Psoas muscle (tissue), 8 donors: Measurements from ENCODE around the gene PATL1. TPM values are rescaled to one million over a fixed set of nuclear protein-coding genes. Genes with fewer than 3 reads are reported as not detected.

Experiments used
- ATAC-seq, 4 donors: fragments of 200-7000 bp; cut with Tn5 transposase; one replicate each; pipeline ENCODE4 v1.9.1; 2020; ENCODE audit warnings: moderate library complexity in 3 of 4, mild to moderate bottlenecking in 2 of 4
- DNase-seq, 2 donors: peaks; one replicate each; pipeline ENCODE4 v3.0.0-alpha.2; 2020
- H3K27ac ChIP-seq: fragments of 200-600 bp; one replicate; pipeline ENCODE4 v1.8.0; 2022
- H3K27me3 ChIP-seq, 3 donors: fragments of 200-600 bp in 1 of 3; one replicate each; pipeline versions ENCODE4 v1.6.1 to v1.8.0; 2013 to 2022; ENCODE audit warnings: low read length in 2 of 3, mild to moderate bottlenecking in 2 of 3, moderate library complexity in 1 of 3; ENCODE audit not compliant: insufficient read depth in 3 of 3
- H3K36me3 ChIP-seq, 2 donors: fragments of 200-600 bp in 1 of 2; one replicate each; pipeline versions ENCODE4 v1.6.1 to v1.8.0; 2013 to 2022; ENCODE audit warnings: low read depth in 1 of 2, mild to moderate bottlenecking in 1 of 2, moderate library complexity in 1 of 2; ENCODE audit not compliant: insufficient read depth in 1 of 2
- H3K4me1 ChIP-seq: fragments of 200-600 bp; one replicate; pipeline ENCODE4 v1.8.0; 2022
- H3K4me3 ChIP-seq: fragments of 200-600 bp; one replicate; pipeline ENCODE4 v1.8.0; 2022; ENCODE audit warnings: mild to moderate bottlenecking
- H3K9me3 ChIP-seq: fragments of 200-600 bp; one replicate; pipeline ENCODE4 v1.8.0; 2022
- CTCF ChIP-seq: fragments of 200-600 bp; IDR thresholded peaks from one replicate; pipeline ENCODE4 v1.8.0; 2022; ENCODE audit warnings: antibody characterized with exemption
- WGBS, 3 donors: extraction: QIAGEN DNeasy Blood & Tissue Kit; methylation state at CpG; one replicate each; pipeline versions ENCODE4 v1.1.6 to v1.1.7; 2013; 5-methylcytosine and 5-hydroxymethylcytosine counted together
- intact Hi-C, 2 donors: fragments of 100-400 bp; cut with DNase I; formaldehyde crosslinking; loops; one replicate each; pipeline versions ENCODE4 v1.11.0 to v1.14.2; 2022
- polyA plus RNA-seq, 3 donors: library from polyadenylated mRNA; stranded (reverse); fragments of 200-250 nt; gene quantifications; one replicate each; pipeline ENCODE4 v1.2.3, GENCODE V29; 2013
- total RNA-seq, 4 donors: library from RNA; stranded (reverse); fragmentation: NEBNext Ultra II Directional in 2 of 4; extraction: Animal tissue kit (Norgen Biotek cat#: 25700) in 2 of 4; gene quantifications; one replicate each; pipeline versions ENCODE4 v1.2.1 to v1.2.4, GENCODE V29; 2021 to 2023
- donor health status: healthy with polysubstance abuse.
- donor health status: DM: no; HTN: no; CAD: no; lungs with moderate emphysema.
- donor health status: Bipolar disorder and iron deficiency.
- donor health status: healthy.
- donor health status: DM: yes; HTN: yes; CAD: no.
- donor health status: DM: no; HTN: no; CAD: no.
- donor health status: DM: no; HTN: no; CAD: no.
- donor health status: DM: yes; HTN: yes; CAD: no.

Gene PATL1
- total and polyA plus RNA-seq, 7 donors, result 23.9 to 47.9 (median 38.4) TPM

- Histone ChIP-seq H3K27me3 (no peaks in the 10 kb centered on the region), H3K4me3 (peak overlapping the region; percentile 86), H3K9me3 (no peaks in the 10 kb centered on the region), H3K27ac (peak overlapping the region; percentile 91), H3K36me3 (peaks cover 3 to 35% of the 10 kb centered on the region in 2 donors), H3K4me1 (peaks cover 23% of the 10 kb centered on the region)
- WGBS, 3 donors, result 0 to 1% (median 1%) methylated on average over 24 to 39 of the region's 39 CpGs
- ATAC-seq (peak; percentile 17 to 52 (median 36)), DNase-seq (peak; percentile 58 to 76)
- peak; percentile 36 for TF ChIP-seq CTCF
- intact Hi-C loops, result loop anchor here (5.0 kb wide), 4 partner anchors 51 to 134 kb away; partner anchors contain the start of gene OSBP (in 1 of the 2)
Observed at GRCh38 chr11:59668188-59668949, 468 bp downstream of the PATL1 start.

- H3K9me3 ChIP-seq, result no peaks in the 10 kb centered on the region
- DNase-seq (no peak), ATAC-seq (no peak)
- WGBS, 3 donors, result 25 to 38% (median 25%) methylated on average over 3 of the region's 3 CpGs
- H3K27me3 ChIP-seq, result no peaks in the 10 kb centered on the region
- H3K36me3 ChIP-seq, result peaks cover 3 to 41% of the 10 kb centered on the region in 2 donors
- H3K27ac ChIP-seq, result peak overlapping the region; percentile 91
- no peak for TF ChIP-seq CTCF
- H3K4me3 ChIP-seq, result peak overlapping the region; percentile 86
- H3K4me1 ChIP-seq, result peaks cover 26% of the 10 kb centered on the region
- intact Hi-C loops, result loop anchor here (5.0 kb wide), 4 partner anchors 50 to 135 kb away; partner anchors contain the start of gene OSBP (in 1 of the 2)
Observed at GRCh38 chr11:59667812-59668187, 1.0 kb downstream of the PATL1 start.

- intact Hi-C loops, result loop anchor here (5.0 kb wide), 4 partner anchors 50 to 135 kb away; partner anchors contain the start of gene OSBP (in 1 of the 2)
- H3K4me1 ChIP-seq, result peaks cover 32% of the 10 kb centered on the region
- 47 to 85% (median 53%) methylated on average over 1 of the region's 1 CpG for WGBS, 3 donors
- H3K27ac ChIP-seq, result peak overlapping the region; percentile 91
- no peak for ATAC-seq
- no peaks in the 10 kb centered on the region for H3K9me3 ChIP-seq
- no peak for DNase-seq
- H3K36me3 ChIP-seq, result peaks cover 3 to 49% of the 10 kb centered on the region in 2 donors
- H3K27me3 ChIP-seq, result no peaks in the 10 kb centered on the region
- TF ChIP-seq CTCF, result no peak
- H3K4me3 ChIP-seq, result peak overlapping the region; percentile 86
Observed at GRCh38 chr11:59666969-59667368, 1.9 kb downstream of the PATL1 start.

DNA sequence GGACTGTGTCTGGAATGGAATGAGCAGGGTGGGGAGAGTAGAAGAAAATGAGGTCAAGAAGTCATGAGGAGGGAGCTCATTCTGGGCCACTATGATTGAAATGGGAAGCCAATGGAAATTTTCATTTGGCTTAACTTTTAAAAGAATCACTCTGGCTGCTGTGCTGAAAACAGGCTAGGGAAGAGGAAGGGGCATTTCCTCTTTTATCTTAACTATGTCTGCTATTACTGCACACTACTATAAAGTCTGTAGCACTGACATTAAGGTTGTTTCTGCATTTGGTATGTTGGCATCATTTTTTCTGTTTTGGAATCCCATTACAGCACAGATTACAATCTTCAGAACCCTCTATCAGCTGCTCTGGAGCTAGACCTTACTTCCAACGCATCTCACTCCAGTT, 8.2 kb downstream of the PATL1 start:
- no peak for ATAC-seq
- WGBS, 3 donors, result 83 to 89% (median 83%) methylated on average over 1 of the region's 1 CpG
- H3K9me3 ChIP-seq, result no peaks in the 10 kb centered on the region
- peaks cover 13 to 100% of the 10 kb centered on the region in 2 donors for H3K36me3 ChIP-seq
- no peak overlapping the region for H3K27ac ChIP-seq
- TF ChIP-seq CTCF, result no peak
- no peaks in the 10 kb centered on the region for H3K27me3 ChIP-seq
- DNase-seq, result no peak
- intact Hi-C loops, result no loop called here
- no peak overlapping the region for H3K4me3 ChIP-seq
- H3K4me1 ChIP-seq, result peaks cover 23% of the 10 kb centered on the region
